HepG2 (cell line): ENCODE results near the gene P3H4. TPM values are rescaled to one million over a fixed set of nuclear protein-coding genes. Genes with fewer than 3 reads are reported as not detected.

Experiments used
- ATAC-seq: fragments of 200-7000 bp; cut with Tn5 transposase; 3 replicates; pipeline ENCODE4 v1.9.1; 2020; ENCODE audit warnings: mild to moderate bottlenecking, moderate library complexity
- BruUV-seq: library from RNA; stranded (reverse); fragments of 400-500 nt; replicated peaks from 2 replicates; lab custom pipeline; 2021; lab: Mats Ljungman, UMichigan
- CTCF ChIA-PET: fragments of 300-600 bp; formaldehyde crosslinking; extraction: SDS; loops from one replicate; lab custom pipeline; 2021; ENCODE audit warnings: low total read pairs, inconsistent platforms, low intra/inter-chr PET ratio; lab: Yijun Ruan, JAX
- POLR2A ChIA-PET: fragments of 350-600 bp; sonication (Branson Sonifier 250); formaldehyde crosslinking; loops from one replicate; lab custom pipeline; 2020; ENCODE audit warnings: antibody characterized with exemption, inconsistent platforms; lab: Yijun Ruan, JAX
- DNase-seq: peaks from one replicate; pipeline ENCODE4 v3.0.0-alpha.2; 2015; ENCODE audit warnings: low spot score
- FAIRE-seq: peaks from 3 replicates; lab custom pipeline; 2011; peaks lifted over from hg19 to GRCh38; lab: Jason Lieb, UNC
- H2AFZ ChIP-seq: one replicate; pipeline ENCODE4 v1.6.1; 2011; ENCODE audit warnings: low read length, inconsistent platforms
- H3K27ac ChIP-seq: fragments of 300-600 bp; 3 replicates; pipeline ENCODE4 v1.8.0; 2011; ENCODE audit warnings: mixed run types, mild to moderate bottlenecking, mixed read lengths, low read length, inconsistent platforms; ENCODE audit not compliant: insufficient read depth; ENCODE audit errors: extremely low read length
- H3K27me3 ChIP-seq, 2 experiments: fragments of 200-600 bp in 1 of 2; 2 replicates in 1 of 2; 3 replicates in 1 of 2; pipeline versions ENCODE4 v1.6.0 to v1.8.0; 2011; ENCODE audit warnings: low read length in 2 of 2, mild to moderate bottlenecking in 2 of 2, moderate library complexity in 2 of 2, inconsistent platforms in 1 of 2; ENCODE audit not compliant: insufficient read depth in 2 of 2, control insufficient read depth in 1 of 2
- H3K36me3 ChIP-seq, 2 experiments: fragments of 200-600 bp in 1 of 2; replicated peaks in 1 of 2; 2 replicates in 1 of 2; 3 replicates in 1 of 2; pipeline versions ENCODE4 v1.5.1 to v1.8.0; 2011; ENCODE audit warnings: low read length in 2 of 2, inconsistent platforms in 1 of 2; ENCODE audit not compliant: insufficient read depth in 2 of 2, control insufficient read depth in 1 of 2
- H3K4me1 ChIP-seq: 2 replicates; pipeline ENCODE4 v1.5.1; 2012; ENCODE audit warnings: low read length, inconsistent platforms; ENCODE audit not compliant: insufficient read depth
- H3K4me2 ChIP-seq: 2 replicates; pipeline ENCODE4 v1.6.0; 2011; ENCODE audit warnings: low read depth, low read length, inconsistent platforms
- H3K4me3 ChIP-seq, 3 experiments: fragments of 200-600 bp in 1 of 3; sonication (generic), shearing (Covaris generic) in 1 of 3; replicated peaks in 1 of 3; 2 replicates each; pipeline ENCODE4 v1.5.1; 2011 to 2016; ENCODE audit warnings: low read length in 3 of 3, inconsistent platforms in 2 of 3, low read depth in 2 of 3, mild to moderate bottlenecking in 2 of 3, control low read depth in 1 of 3, mixed read lengths in 1 of 3; ENCODE audit not compliant: insufficient read depth in 1 of 3
- H3K79me2 ChIP-seq: one replicate; pipeline ENCODE4 v1.6.1; 2011; ENCODE audit warnings: low read length, inconsistent platforms; ENCODE audit not compliant: insufficient read depth
- H3K9ac ChIP-seq: 2 replicates; pipeline ENCODE4 v1.6.0; 2011; ENCODE audit warnings: mild to moderate bottlenecking, low read depth, low read length, inconsistent platforms; ENCODE audit not compliant: insufficient read depth
- H3K9me3 ChIP-seq: 2 replicates; pipeline ENCODE4 v1.5.1; 2012; ENCODE audit warnings: mild to moderate bottlenecking, low read length
- H4K20me1 ChIP-seq: 2 replicates; pipeline ENCODE4 v1.6.0; 2011; ENCODE audit warnings: inconsistent platforms, mild to moderate bottlenecking, low read length, moderate library complexity; ENCODE audit not compliant: insufficient read depth
- AHDC1 ChIP-seq: sonication (generic); formaldehyde crosslinking; IDR thresholded peaks from 2 replicates; pipeline ENCODE4 v1.5.1; 2020; ENCODE audit warnings: mild to moderate bottlenecking, missing genetic modification reagents, borderline replicate concordance
- KDM4B ChIP-seq: sonication (generic); formaldehyde crosslinking; IDR thresholded peaks from 2 replicates; pipeline ENCODE4 v1.4.0; 2020; ENCODE audit warnings: missing genetic modification reagents
- NCOR1 ChIP-seq: fragments of 200-600 bp; sonication (generic); IDR thresholded peaks from 2 replicates; pipeline ENCODE4 v1.7.0; 2017; ENCODE audit warnings: antibody characterized with exemption, low read length, borderline replicate concordance
- RBM39 ChIP-seq: fragments of 200-400 bp; formaldehyde crosslinking; IDR thresholded peaks from one replicate; pipeline ENCODE4 v1.6.1; 2018; ENCODE audit warnings: antibody characterized with exemption, mild to moderate bottlenecking, low read depth, low read length; ENCODE audit not compliant: poor library complexity, severe bottlenecking
- TBX2 ChIP-seq: sonication (generic); formaldehyde crosslinking; IDR thresholded peaks from 2 replicates; pipeline ENCODE4 v1.5.0; 2020; ENCODE audit warnings: missing genetic modification reagents, mild to moderate bottlenecking, borderline replicate concordance
- ZFP36 ChIP-seq: fragments of 150-350 bp; IDR thresholded peaks from 2 replicates; pipeline ENCODE4 v1.6.1; 2018; ENCODE audit warnings: borderline replicate concordance, low read length, low read depth; ENCODE audit not compliant: partially characterized antibody
- ZNF101 ChIP-seq: sonication (generic); formaldehyde crosslinking; IDR thresholded peaks from 2 replicates; pipeline ENCODE4 v1.4.0; 2020; ENCODE audit warnings: mild to moderate bottlenecking, low read depth, missing genetic modification reagents, borderline replicate concordance
- ZNF460 ChIP-seq: sonication (generic); formaldehyde crosslinking; IDR thresholded peaks from 2 replicates; pipeline ENCODE4 v1.5.1; 2020; ENCODE audit warnings: missing genetic modification reagents, mild to moderate bottlenecking, borderline replicate concordance
- ZNF616 ChIP-seq: sonication (generic); formaldehyde crosslinking; IDR thresholded peaks from 2 replicates; pipeline ENCODE4 v1.5.0; 2020; ENCODE audit warnings: low read depth, mild to moderate bottlenecking, missing genetic modification reagents
- ZNF780A ChIP-seq: sonication (generic); formaldehyde crosslinking; IDR thresholded peaks from 2 replicates; pipeline ENCODE4 v1.8.0; 2022; ENCODE audit warnings: mild to moderate bottlenecking, missing genetic modification reagents, moderate library complexity
- WGBS: methylation state at CpG from one replicate; pipeline ENCODE4 v1.1.6; 2017; ENCODE audit warnings: low lambda C conversion rate; 5-methylcytosine and 5-hydroxymethylcytosine counted together
- in situ Hi-C: cut with HindIII; loops from 2 replicates; pipeline ENCODE4 v1.10.0; 2017; ENCODE audit warnings: low pct_unique_long_range_greater_than_20kb; ENCODE audit not compliant: extremely low pct_ligation_motif_present
- intact Hi-C: fragments of 100-400 bp; cut with micrococcal nuclease; formaldehyde crosslinking; loops from one replicate; pipeline ENCODE4 v1.10.0; 2022; ENCODE audit not compliant: unreplicated experiment
- polyA plus RNA-seq, 8 experiments: library from polyadenylated mRNA; depleted of rRNA in 3 of 8; stranded (reverse) in 7 of 8; unstranded in 1 of 8; fragments of >200 nt; fragmentation: Illumina TruSeq in 4 of 8; extraction: Trizol in 4 of 8; gene quantifications; 2 replicates each; pipeline versions ENCODE4 v1.2.1 to v1.2.3, GENCODE V29; 2011 to 2016; ENCODE audit warnings: low read depth in 4 of 8, missing spikeins in 1 of 8, mixed read lengths in 1 of 8; ENCODE audit not compliant: insufficient read depth in 1 of 8
- total RNA-seq, 5 experiments: library from RNA; depleted of rRNA; stranded (reverse); fragments of >200 nt; fragmentation: Illumina TruSeq; extraction: Trizol; gene quantifications; 2 replicates each; pipeline ENCODE4 v1.2.3, GENCODE V29; 2016; ENCODE audit warnings: low read depth in 1 of 5
- TF ChIP-seq, protein P1 (sequence below): sonication (generic); formaldehyde crosslinking; IDR thresholded peaks from 2 replicates; pipeline ENCODE4 v1.8.0; 2022; ENCODE audit warnings: mild to moderate bottlenecking, missing genetic modification reagents, moderate library complexity

P3H4 gene
- total and polyA plus RNA-seq, 2 of the 13 experiments (the other 11 are each of a cell fraction or from before 2014, with no cell fraction given) = 37.1 to 50.6 TPM

DNA sequence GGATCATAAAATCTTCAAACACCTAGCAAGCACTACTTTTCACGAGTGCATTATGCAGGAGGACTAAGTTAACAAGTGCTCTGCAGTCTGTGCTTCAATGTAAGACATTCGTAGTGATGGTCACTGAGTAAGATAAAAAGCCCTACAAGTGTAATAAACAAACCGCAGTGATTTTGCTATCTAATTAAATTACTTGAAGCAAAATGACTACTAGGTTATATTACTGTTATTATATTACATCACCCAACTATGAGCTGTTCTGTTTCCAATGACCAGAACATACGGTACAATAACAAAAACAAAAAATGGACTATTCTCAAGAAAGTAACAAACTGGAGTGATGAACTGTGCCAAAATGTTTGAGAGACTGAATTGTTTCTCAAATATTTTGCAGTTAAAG is 37.0 kb upstream of the P3H4 start:
- no peak overlapping the region for H3K9ac ChIP-seq
- no peak for DNase-seq
- WGBS = 98% methylated on average over 4 of the region's 4 CpGs
- TF ChIP-seq TBX2 (CRISPR knock-in tag) = no peak
- TF ChIP-seq ZNF101 (CRISPR knock-in tag) = no peak
- TF ChIP-seq ZNF460 = no peak
- TF ChIP-seq NCOR1 = no peak
- TF ChIP-seq RBM39 = no peak
- no peak for TF ChIP-seq ZFP36
- TF ChIP-seq AHDC1 = no peak
- TF ChIP-seq, protein P1, sequence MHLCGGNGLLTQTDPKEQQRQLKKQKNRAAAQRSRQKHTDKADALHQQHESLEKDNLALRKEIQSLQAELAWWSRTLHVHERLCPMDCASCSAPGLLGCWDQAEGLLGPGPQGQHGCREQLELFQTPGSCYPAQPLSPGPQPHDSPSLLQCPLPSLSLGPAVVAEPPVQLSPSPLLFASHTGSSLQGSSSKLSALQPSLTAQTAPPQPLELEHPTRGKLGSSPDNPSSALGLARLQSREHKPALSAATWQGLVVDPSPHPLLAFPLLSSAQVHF = no peak
- no peak for TF ChIP-seq ZNF780A (CRISPR knock-in tag)
- no peak for TF ChIP-seq ZNF616 (CRISPR knock-in tag)
- no peak for TF ChIP-seq KDM4B
- TF ChIP-seq, all 625 proteins: peak for 0
- in situ Hi-C loops (no loop called here), intact Hi-C loops (no loop called here)
- Histone ChIP-seq H2AFZ (no peak overlapping the region), H3K4me2 (no peak overlapping the region), H3K27ac (no peak overlapping the region), H3K27me3 (no peaks in the 10 kb centered on the region), H3K36me3 (peaks cover 11 to 31% of the 10 kb centered on the region in 2 experiments), H3K4me1 (no peaks in the 10 kb centered on the region), H3K79me2 (peaks cover 33% of the 10 kb centered on the region), H3K4me3 (no peak overlapping the region), H4K20me1 (no peaks in the 10 kb centered on the region), H3K9me3 (no peaks in the 10 kb centered on the region)
- ChIA-PET CTCF (no interaction called here), POLR2A (no interaction called here)
- no peak for FAIRE-seq
- no TSS peak for BruUV-seq
- ATAC-seq = no peak
